ENCODE results near the gene ANAPC10.

The ANAPC10 gene

GRCh38 chr4:145071560-145071959 is 26.4 kb downstream of the ANAPC10 start:
- no peak for DNase-seq (ENCODE audit: low read depth in 2 of 2)

GRCh38 chr4:145069361-145069760 is 28.6 kb downstream of the ANAPC10 start:
- no peak for DNase-seq (ENCODE audit: low read depth in 2 of 2)

GRCh38 chr4:145066063-145066501 is 31.9 kb downstream of the ANAPC10 start:
- no peak for DNase-seq (ENCODE audit: low read depth in 2 of 2)

- DNase-seq (ENCODE audit: low read depth in 2 of 2) = no peak
These were observed 36.6 kb downstream of the ANAPC10 start for GRCh38 chr4:145061318-145061920.

GRCh38 chr4:145058256-145058655 is 39.7 kb downstream of the ANAPC10 start:
- no peak for DNase-seq (ENCODE audit: low read depth in 2 of 2)

GRCh38 chr4:145056325-145057130 is 41.5 kb downstream of the ANAPC10 start:
- no peak for DNase-seq (ENCODE audit: low read depth in 2 of 2)

GRCh38 chr4:145055533-145056257 is 42.3 kb downstream of the ANAPC10 start:
- DNase-seq (ENCODE audit: low read depth in 2 of 2) = no peak

- no peak for DNase-seq (ENCODE audit: low read depth in 2 of 2)
These were observed 48.8 kb downstream of the ANAPC10 start for GRCh38 chr4:145049241-145049640.

- no peak for DNase-seq (ENCODE audit: low read depth in 2 of 2)
These were observed 49.2 kb downstream of the ANAPC10 start for GRCh38 chr4:145048817-145049216.

- no peak for DNase-seq (ENCODE audit: low read depth in 2 of 2)
These were observed 50.8 kb downstream of the ANAPC10 start for GRCh38 chr4:145047151-145047550.

- no peak for DNase-seq (ENCODE audit: low read depth in 2 of 2)
These were observed 52.8 kb downstream of the ANAPC10 start for GRCh38 chr4:145045180-145045579.

- DNase-seq (ENCODE audit: low read depth in 2 of 2) = no peak
These were observed 53.7 kb downstream of the ANAPC10 start for GRCh38 chr4:145044341-145044740.

- no peak for DNase-seq (ENCODE audit: low read depth in 2 of 2)
These were observed 54.7 kb downstream of the ANAPC10 start for GRCh38 chr4:145043306-145043705.

GRCh38 chr4:145042601-145043285 is 55.3 kb downstream of the ANAPC10 start:
- no peak for DNase-seq (ENCODE audit: low read depth in 2 of 2)

- no peak for DNase-seq (ENCODE audit: low read depth in 2 of 2)
These were observed 56.6 kb downstream of the ANAPC10 start for GRCh38 chr4:145041378-145041777.

GRCh38 chr4:145035494-145036136 is 62.4 kb downstream of the ANAPC10 start:
- DNase-seq (ENCODE audit: low read depth in 2 of 2) = no peak

- no peak for DNase-seq (ENCODE audit: low read depth in 2 of 2)
These were observed 63.2 kb downstream of the ANAPC10 start for GRCh38 chr4:145034727-145035211.

- no peak for DNase-seq (ENCODE audit: low read depth in 2 of 2)
These were observed 78.7 kb downstream of the ANAPC10 start for GRCh38 chr4:145019346-145019745.

GRCh38 chr4:145014365-145014764 is 83.6 kb downstream of the ANAPC10 start:
- no peak for DNase-seq (ENCODE audit: low read depth in 2 of 2)

- DNase-seq (ENCODE audit: low read depth in 2 of 2) = no peak
These were observed 85.2 kb downstream of the ANAPC10 start for GRCh38 chr4:145012841-145013240.

- DNase-seq (ENCODE audit: low read depth in 2 of 2) = no peak
These were observed 86.4 kb downstream of the ANAPC10 start for GRCh38 chr4:145011636-145012035.
